ENCODE data around the gene MAP2K2.

- TF ChIP-seq CTCF (conservative IDR thresholded peaks at IDR 0.05 in 1 of 2, IDR thresholded peaks at IDR 0.05 in 1 of 2; ENCODE audit: extremely low read depth in 1 of 2, insufficient read depth in 1 of 2, low read depth in 1 of 2, low read length in 2 of 2) (peak in 1 of 2 donors; percentile 16), EZH2 (IDR thresholded peaks at IDR 0.05; ENCODE audit: borderline replicate concordance, low read length) (no peak)
Measured at GRCh38 chr19:4059453-4059871, 64.5 kb downstream of the MAP2K2 start.
